Breast epithelium (tissue), 3 donors: ENCODE data around the gene RPS6KB2.

ENCODE experiments used
- CTCF ChIP-seq, 3 donors: fragments of 450-650 bp; IDR thresholded peaks; one replicate each; pipeline ENCODE4 v1.5.1; 2016 to 2017; ENCODE audit warnings: antibody characterized with exemption in 3 of 3, mild to moderate bottlenecking in 3 of 3, moderate library complexity in 3 of 3
- POLR2A ChIP-seq: fragments of 450-650 bp; IDR thresholded peaks from one replicate; pipeline ENCODE4 v1.6.1; 2016; ENCODE audit warnings: antibody characterized with exemption, mild to moderate bottlenecking, moderate library complexity
- POLR2AphosphoS5 ChIP-seq, 3 donors: sonication (generic); formaldehyde crosslinking; IDR thresholded peaks; one replicate each; pipeline ENCODE4 v1.6.1; 2017; ENCODE audit warnings: antibody characterized with exemption in 3 of 3

GRCh38 chr11:67432655-67433349 lies 4.5 kb downstream of the RPS6KB2 start:
- no peak for TF ChIP-seq CTCF (IDR thresholded peaks at IDR 0.05)
- no peak for TF ChIP-seq POLR2A
- TF ChIP-seq POLR2AphosphoS5 (IDR thresholded peaks at IDR 0.05): no peak
